HK-2 (cell line): ENCODE data around the gene CDON.
"Not testable (repeated sequence)": the region's sequence is repeated elsewhere in the genome, so short reads cannot be mapped to it uniquely, and the experiment has no call there.

Source experiments
- DNase-seq: peaks from one replicate; pipeline ENCODE4 v3.0.0-alpha.2; 2018; ENCODE audit not compliant: unreplicated experiment

The CDON gene

GRCh38 chr11:125924384-125925007 lies 138.2 kb downstream of the CDON start:
- DNase-seq, result no peak

- no peak for DNase-seq
Observed at GRCh38 chr11:125923633-125924032, 139.0 kb downstream of the CDON start.

DNA sequence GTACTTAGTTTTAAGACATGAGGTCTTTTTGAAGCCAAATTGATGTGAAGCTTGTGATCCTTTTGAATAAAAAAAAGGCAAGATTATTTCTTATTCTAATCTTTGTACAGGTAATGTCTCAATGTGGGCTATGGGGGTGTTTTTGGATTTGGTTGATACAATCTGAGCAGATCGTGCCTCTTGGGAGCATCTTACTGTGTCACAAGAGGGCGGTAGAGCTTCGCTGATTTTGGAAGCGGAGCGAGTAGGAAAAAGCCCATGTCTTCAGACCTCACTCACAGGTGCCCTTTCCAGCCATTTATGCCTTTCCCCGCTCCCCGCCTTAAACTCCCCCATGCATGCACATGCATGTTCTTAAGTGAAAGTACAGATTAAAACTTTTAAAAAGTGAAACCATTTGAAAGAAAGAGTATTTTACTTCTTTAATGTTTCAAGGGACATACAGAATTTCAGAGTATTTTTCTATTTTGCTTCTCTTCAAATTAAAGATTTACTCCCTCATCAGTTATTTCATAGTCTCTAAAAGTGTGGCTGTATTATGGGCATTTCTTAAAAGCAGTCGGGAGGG lies 139.6 kb downstream of the CDON start:
- peak; percentile 28 for DNase-seq

DNA sequence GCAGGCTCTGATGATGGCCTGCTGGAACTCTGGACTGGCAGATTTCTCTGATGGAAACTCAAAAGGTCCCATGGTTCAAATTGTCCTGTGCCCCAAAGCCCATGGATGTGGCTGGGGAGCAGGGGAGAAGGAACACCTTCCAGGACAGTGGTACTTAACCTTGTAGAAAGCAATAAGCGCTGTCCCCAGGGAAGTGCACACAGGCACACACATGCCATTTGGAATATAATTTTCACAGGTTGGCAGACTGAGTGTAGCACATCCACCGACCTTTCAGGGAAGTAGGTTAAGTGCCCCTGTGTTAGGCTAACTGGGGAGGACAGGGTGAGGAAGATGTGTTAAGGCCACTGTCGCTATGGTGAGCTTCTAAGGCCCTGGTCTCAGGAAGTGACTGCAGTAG lies 140.5 kb downstream of the CDON start:
- DNase-seq, result no peak

DNA sequence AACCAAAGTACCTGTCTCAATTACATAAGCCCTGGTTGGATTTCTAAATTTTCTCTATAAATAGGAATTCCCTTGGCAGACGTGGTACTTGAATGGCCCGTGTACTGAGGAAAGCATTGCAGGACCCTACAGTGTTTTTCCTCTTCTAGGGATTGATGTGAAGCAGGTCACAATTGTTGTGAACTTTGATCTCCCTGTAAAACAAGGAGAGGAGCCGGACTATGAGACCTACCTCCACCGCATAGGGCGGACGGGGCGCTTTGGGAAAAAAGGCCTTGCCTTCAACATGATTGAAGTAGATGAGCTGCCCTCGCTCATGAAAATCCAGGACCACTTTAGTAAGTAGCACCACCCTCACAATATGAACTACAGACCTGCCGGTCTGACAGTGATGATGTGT lies 141.6 kb downstream of the CDON start:
- no peak for DNase-seq

- no peak for DNase-seq
Observed at GRCh38 chr11:125918140-125918840, 144.4 kb downstream of the CDON start.

- DNase-seq, result no peak
Observed at GRCh38 chr11:125916683-125917347, 145.9 kb downstream of the CDON start.

- DNase-seq, result not testable (repeated sequence)
Observed at GRCh38 chr11:125914601-125915000, 148.1 kb downstream of the CDON start.

DNA sequence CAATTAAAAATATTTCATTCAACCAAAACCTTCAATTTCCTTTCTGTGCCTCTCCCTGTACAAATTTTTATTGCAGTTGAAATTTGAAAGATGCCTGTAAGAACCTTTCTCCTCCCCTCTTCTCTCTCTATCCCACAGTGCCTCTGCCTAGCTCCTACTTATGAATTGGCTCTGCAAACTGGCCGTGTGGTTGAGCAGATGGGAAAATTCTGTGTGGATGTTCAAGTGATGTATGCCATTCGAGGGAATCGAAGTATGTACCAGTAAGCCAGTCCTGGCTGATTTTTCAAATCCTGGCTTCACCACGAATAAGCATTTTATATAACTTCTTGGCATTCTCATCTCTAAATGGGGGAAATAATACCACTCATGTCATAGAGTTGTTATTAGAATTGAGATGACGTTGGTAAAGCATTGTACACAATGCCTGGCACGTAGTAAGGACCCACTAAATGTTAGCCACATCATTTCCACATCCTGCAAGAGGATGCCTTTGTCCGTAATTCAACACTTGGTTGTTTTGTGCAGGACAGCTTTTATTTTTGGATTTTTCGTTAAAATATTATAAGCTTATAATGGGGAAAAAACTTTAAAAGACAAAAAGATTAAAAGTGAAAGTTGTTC lies 152.3 kb downstream of the CDON start:
- DNase-seq, result no peak
